Stimulated activated CD4-positive, alpha-beta T cell treated with anti-CD3 and anti-CD28 coated beads, TNF-alpha, amount 100 ng/mL, for 48 hours (primary cell): ENCODE data around the gene NBPF1.
"Not testable (repeated sequence)": the region's sequence is repeated elsewhere in the genome, so short reads cannot be mapped to it uniquely, and the experiment has no call there.

ENCODE experiments used
- DNase-seq, 3 donors: peaks; one replicate each; pipeline ENCODE4 v3.0.0-alpha.2; 2020; ENCODE audit warnings: low read depth in 3 of 3

The NBPF1 gene

GRCh38 chr1:16613185-16614147 is at the start of gene NBPF1:
Gene NBPF1, minus strand, starts transcription at chr1:16613564.
- DNase-seq, result peak; percentile 87 to 98 (median 95)

GRCh38 chr1:16658234-16658633 is 44.9 kb upstream of the NBPF1 start:
- DNase-seq, result not testable (repeated sequence)

- DNase-seq, result not testable (repeated sequence)
Observed at GRCh38 chr1:16656981-16657683, 43.8 kb upstream of the NBPF1 start.

- DNase-seq, result not testable (repeated sequence)
Observed at GRCh38 chr1:16656574-16656973, 43.2 kb upstream of the NBPF1 start.

- not testable (repeated sequence) for DNase-seq
Observed at GRCh38 chr1:16651560-16651959, 38.2 kb upstream of the NBPF1 start.

- DNase-seq, result not testable (repeated sequence)
Observed at GRCh38 chr1:16649960-16650359, 36.6 kb upstream of the NBPF1 start.

GRCh38 chr1:16649390-16649789 is 36.0 kb upstream of the NBPF1 start:
- DNase-seq, result not testable (repeated sequence)

- DNase-seq, result not testable (repeated sequence)
Observed at GRCh38 chr1:16648756-16649155, 35.4 kb upstream of the NBPF1 start.

- not testable (repeated sequence) for DNase-seq
Observed at GRCh38 chr1:16648250-16648649, 34.9 kb upstream of the NBPF1 start.

GRCh38 chr1:16647179-16648176 is 34.1 kb upstream of the NBPF1 start:
- peak in 1 of 3 donors; percentile 41 for DNase-seq

GRCh38 chr1:16646716-16647115 is 33.4 kb upstream of the NBPF1 start:
- not testable (repeated sequence) for DNase-seq

GRCh38 chr1:16646061-16646664 is 32.8 kb upstream of the NBPF1 start:
- DNase-seq, result not testable (repeated sequence)

- DNase-seq, result not testable (repeated sequence)
Observed at GRCh38 chr1:16645271-16646060, 32.1 kb upstream of the NBPF1 start.

GRCh38 chr1:16644482-16645270 is 31.3 kb upstream of the NBPF1 start:
- DNase-seq, result peak; percentile 95 to 100 (median 96)

GRCh38 chr1:16644193-16644481 is 30.8 kb upstream of the NBPF1 start:
- no peak for DNase-seq

GRCh38 chr1:16643476-16644192 is 30.3 kb upstream of the NBPF1 start:
- DNase-seq, result not testable (repeated sequence)

- DNase-seq, result not testable (repeated sequence)
Observed at GRCh38 chr1:16643001-16643411, 29.6 kb upstream of the NBPF1 start.
